Ureter (tissue), 1 donor: Measurements from ENCODE around the gene BRICD5. TPM values are rescaled to one million over a fixed set of nuclear protein-coding genes. Genes with fewer than 3 reads are reported as not detected.

ENCODE experiments used
- DNase-seq: peaks from one replicate; pipeline ENCODE4 v3.0.0-alpha.2; 2020; ENCODE audit warnings: low spot score
- total RNA-seq: library from RNA; stranded (reverse); gene quantifications from one replicate; pipeline ENCODE4 v1.2.4, GENCODE V29; 2023
- donor health status: DM: yes; HTN: yes; CAD: no.

Gene BRICD5
- total RNA-seq, 1 donor from 2014 or later: 7.4 TPM

DNA sequence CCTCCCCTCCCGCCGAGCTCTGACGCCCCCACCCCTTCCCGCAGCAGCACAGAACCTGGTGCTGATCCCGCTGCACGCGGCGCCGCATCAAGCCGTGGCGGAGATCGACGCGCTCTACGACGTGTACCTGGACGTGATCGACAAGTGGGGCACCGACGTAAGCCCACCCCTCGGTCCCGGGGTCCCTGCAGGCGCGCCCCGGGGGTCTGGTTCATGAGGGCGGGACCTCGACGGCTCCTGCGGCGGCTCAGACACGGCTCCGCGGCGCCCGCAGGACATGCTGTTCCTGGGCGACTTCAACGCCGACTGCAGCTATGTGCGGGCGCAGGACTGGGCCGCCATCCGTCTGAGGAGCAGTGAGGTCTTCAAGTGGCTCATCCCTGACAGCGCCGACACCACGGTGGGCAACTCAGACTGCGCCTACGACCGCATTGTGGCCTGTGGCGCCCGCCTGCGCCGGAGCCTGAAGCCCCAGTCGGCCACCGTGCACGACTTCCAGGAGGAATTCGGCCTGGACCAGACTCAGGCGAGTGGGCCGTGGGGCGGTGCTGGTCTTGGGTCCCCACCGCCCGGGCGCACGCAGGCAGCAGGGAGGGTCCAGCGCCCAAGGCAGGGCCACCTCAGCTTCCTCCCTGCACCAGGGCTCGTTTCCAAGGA is 27.0 kb upstream of the BRICD5 start:
- no peak for DNase-seq

DNA sequence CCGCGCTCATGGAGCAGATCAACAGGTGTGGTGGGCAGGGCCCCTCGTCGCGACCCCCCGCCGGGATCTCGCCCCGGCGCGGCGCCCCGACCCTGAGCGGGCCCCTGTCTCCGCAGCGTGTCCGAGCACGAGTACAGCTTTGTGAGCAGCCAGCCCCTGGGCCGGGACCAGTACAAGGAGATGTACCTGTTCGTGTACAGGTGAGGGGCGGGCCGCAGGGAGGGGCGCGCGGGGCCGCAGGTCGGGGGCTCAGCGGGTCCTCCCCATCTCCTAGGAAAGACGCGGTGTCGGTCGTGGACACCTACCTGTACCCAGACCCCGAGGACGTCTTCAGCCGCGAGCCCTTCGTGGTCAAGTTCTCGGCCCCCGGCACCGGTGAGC is 26.4 kb upstream of the BRICD5 start:
- no peak for DNase-seq

DNA sequence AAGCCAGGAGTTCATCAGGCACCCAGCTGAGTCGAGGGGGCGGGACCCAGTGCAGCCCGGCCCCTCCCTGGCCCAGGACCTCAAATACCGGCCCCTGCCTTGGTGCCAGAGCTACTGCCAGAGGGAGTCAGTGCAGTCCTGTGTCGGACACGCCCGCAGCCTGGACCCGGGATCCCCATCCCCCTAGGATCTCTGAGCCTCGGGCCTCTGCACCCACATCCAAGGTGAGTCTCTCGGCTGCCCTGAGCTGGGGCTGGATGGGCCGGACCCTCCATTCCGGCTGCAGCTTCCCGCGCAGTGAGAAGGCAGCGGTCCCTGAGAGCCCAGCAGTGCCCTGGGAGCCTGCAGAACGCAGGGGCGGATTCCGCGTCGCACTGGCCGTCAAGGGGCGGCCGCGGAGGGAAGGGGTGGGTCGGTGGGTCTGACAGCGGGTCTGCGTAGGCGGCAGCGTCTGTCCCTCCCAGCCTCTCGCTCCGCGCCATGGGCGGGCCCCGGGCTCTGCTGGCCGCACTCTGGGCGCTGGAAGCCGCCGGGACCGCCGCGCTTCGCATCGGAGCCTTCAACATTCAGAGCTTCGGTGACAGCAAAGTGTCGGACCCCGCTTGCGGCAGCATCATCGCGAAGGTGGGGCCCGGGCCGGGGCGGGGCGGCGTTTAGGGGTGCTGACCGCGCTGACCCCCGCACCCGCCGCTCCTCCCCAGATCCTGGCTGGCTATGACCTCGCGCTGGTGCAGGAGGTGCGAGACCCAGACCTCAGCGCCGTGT is 25.9 kb upstream of the BRICD5 start, which contains the start of gene DNASE1L2:
Gene DNASE1L2, plus strand, starts transcription at position 108 of the 765 bp plus-strand sequence. Its CDS starts 373 bp downstream, at position 481.
- no peak for DNase-seq

DNA sequence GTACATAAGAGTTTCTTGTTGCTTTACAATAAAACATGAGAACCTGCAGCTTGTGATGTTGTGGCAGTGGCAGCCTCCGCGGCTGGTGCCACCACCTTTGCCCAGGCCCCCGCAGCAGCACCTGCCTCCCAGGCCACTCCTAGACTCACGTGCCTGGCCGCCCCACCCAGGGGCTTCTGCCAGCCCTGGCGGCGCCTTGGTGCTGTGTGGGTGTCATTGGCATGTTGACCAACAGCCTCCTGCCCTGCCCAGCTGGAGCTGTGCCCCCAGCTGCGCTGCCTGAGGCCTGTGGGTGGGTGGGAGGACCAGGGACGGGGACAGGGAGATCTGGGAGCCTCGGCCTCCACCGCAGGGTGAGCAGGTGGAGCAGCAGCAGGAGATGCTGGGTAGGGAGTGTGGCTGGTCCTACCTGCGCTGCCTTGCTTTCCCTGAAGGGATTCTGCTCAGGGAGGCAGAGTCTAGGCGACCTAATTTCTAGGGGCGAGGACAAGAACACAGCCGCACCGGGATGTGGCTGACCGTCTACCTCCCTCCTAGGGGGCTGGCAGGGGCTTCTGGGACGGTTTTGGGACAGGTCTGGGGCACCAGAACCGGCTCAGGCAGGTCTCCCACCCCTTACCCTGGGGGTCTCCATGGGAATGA is 25.2 kb upstream of the BRICD5 start:
- DNase-seq: no peak

DNA sequence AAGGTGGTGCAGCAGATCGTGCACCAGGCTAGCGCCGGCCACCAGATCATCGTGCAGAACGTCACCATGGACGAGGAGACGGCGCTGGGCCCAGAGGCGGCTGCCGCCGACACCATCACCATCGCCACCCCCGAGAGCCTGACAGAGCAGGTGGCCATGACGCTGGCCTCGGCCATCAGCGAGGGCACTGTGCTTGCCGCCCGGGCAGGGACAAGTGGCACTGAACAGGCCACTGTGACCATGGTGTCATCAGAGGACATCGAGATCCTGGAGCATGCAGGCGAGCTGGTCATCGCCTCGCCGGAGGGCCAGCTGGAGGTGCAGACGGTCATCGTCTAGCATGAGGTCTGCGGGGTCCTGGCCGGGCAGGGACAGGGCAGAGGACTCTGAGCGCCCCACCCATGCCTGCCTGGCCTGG is 24.6 kb upstream of the BRICD5 start:
- no peak for DNase-seq

DNA sequence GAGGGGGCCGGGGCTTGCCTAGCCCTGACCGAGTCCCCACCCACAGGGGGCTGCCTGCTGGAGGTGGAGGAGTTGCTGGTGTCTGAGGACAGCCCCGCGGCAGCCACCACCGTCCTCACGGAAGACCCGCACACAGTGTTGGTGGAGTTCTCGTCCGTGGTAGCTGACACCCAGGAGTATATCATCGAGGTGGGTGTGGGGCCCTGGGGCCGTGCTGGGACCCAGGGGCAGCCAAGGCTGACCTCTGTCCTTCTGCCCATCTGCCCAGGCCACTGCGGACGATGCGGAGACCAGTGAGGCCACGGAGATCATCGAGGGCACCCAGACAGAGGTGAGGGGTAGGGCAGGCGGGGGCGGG is 24.1 kb upstream of the BRICD5 start:
- no peak for DNase-seq

DNA sequence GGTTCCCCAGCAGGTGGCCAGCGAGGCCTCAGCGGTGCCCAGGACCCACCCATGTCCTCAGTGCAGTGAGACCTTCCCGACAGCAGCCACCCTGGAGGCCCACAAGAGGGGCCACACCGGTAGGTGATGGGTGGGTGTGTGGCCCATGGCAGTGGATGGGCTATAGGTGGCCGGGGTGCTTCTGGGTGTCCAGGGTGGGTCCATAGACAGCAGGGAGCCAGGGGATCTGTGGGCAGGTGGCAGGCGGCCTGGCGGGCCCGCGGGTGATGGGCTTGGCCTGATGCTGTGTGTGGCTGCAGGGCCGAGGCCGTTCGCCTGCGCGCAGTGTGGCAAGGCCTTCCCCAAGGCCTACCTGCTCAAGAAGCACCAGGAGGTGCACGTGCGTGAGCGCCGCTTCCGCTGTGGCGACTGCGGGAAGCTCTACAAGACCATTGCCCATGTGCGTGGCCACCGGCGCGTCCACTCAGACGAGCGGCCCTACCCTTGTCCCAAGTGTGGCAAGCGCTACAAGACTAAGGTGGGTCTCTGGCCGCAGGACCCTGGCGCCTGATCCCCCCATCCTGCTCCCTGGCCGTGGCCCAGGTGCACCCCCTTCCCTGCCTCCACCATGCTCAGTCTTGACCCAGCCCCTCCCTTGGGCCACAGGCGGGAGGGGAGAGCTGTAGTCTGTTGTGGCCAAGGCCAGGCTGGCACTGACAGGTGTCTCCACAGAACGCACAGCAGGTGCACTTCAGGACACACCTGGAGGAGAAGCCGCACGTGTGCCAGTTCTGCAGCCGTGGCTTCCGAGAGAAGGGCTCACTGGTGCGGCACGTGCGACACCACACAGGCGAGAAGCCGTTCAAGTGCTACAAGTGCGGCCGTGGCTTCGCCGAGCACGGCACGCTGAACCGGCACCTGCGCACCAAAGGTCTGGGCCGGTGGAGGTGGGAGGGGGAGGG is 23.5 kb upstream of the BRICD5 start:
- DNase-seq: no peak

DNA sequence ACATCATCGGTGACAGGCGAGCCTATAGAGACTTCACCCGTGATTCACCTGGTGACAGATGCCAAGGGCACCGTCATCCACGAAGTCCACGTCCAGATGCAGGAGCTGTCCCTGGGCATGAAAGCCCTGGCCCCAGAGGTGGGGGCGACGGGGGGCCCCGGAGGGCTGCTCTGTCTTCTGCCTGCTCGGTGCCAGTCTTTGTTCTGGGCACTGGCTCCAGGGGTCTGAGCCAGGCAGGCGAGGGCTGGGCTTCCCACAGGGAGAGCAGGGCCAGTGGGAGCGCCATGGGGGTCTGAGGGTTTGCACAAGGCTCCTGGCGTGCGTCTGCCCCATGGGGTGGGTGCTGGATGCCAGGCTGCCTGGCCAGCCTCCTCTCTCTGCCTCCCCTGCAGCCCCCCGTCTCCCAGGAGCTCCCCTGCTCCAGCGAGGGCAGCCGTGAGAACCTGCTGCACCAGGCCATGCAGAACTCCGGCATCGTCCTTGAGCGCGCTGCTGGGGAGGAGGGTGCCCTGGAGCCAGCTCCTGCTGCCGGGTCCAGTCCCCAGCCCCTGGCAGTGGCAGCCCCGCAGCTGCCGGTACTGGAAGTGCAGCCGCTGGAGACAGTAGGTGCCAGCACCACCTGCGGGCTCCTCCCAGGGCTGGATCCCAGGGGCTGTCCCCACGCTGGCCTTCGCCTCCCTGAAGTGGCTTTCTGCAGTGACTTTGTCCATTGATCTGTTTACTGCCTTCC is 22.5 kb upstream of the BRICD5 start:
- DNase-seq: no peak

DNA sequence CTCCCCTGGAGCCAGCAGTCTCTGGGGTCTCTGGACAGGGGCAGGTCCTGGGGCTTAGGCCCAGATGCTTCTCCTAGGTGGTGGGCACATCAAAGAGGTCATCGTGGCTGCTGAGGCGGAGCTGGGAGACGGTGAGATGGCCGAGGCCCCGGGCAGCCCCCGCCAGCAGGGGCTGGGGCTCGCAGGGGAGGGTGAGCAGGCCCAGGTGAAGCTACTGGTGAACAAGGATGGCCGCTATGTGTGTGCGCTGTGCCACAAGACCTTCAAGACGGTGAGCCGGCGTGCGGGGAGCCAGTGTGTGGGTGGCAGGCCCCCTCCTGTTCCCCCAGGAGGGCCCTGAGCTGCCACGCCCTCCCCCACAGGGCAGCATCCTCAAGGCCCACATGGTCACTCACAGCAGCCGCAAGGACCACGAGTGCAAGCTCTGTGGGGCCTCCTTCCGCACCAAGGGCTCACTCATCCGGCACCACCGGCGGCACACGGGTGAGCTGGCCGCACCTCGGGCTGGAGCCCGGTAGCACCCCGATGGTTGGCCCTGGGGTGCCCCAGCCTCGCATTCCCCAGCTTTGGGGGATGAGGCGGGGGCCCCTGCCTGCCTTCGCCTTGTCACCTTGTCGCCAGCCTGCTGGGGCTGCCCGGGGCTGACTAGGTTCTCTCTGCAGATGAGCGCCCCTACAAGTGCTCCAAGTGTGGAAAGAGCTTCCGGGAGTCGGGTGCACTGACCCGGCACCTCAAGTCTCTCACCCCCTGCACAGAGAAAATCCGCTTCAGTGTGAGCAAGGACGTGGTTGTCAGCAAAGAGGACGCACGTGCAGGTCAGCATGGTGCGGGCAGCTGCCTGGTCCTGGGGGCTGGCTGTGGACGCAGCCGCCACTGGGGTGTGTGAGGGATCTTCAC is 21.7 kb upstream of the BRICD5 start:
- no peak for DNase-seq

DNA sequence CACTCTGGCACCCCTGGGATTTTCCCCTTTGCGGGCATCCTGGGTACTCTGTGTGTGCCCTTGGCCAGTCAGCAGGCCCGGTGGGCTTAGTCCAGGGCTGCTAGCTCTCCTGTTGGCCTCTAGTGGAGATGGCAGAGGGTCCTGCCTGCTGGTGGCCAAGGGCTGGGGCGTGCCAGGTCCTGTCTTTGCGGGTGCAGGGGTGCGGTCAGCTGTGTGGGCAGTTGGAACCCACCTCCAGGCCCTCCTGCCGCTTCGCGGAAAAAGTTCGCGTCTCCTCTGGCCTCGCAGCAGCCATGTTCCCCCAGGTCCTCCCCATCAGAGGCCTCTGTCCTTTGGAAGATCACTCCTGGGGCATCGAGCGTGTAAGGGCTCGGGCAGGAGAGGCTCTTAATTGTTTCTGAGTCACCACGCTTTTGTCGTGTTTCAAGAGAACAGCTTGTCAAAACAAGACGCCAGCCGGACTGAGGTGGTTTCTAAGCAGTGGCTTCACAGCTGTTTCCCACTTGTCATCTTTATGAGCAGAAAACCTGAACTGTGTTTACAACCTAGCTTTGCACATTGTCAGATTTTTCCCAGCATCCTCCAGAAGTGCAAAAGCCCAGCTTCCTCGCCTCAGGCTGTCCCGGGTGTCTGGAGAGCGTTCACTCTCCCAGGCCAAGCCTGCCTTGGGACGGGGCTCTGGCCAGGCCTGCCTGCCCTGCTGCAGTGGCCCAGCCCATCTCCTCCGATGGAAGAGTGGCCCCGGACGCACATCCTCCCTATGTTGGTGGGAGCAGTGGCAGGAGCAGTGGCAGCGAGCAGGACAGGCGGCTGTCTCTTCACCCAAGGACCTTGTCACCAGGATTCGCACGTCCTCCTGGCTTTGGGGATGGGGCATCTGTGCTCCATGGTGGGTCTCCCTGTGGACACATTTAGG is 20.6 kb upstream of the BRICD5 start:
- no peak for DNase-seq

DNA sequence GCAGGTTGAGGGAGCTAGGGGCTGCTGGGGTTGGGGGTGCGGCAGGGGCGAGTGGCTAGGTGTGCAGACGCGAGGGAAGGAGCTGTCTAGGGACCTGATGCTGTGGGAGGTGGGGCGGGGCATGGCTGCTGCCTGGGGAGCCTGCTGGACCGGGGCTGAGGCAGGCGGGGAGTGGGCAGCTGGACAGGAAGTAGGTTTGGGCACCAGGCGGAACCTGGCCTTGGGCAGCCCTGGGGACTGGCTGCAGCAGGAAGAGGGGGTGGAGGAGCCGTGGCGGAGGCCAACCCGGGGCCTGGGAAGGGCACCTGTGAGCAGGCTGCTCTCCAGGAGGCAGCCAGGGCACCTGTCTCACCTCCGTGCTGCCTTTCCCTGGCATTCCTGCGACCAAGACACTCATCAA is 19.7 kb upstream of the BRICD5 start:
- no peak for DNase-seq

DNA sequence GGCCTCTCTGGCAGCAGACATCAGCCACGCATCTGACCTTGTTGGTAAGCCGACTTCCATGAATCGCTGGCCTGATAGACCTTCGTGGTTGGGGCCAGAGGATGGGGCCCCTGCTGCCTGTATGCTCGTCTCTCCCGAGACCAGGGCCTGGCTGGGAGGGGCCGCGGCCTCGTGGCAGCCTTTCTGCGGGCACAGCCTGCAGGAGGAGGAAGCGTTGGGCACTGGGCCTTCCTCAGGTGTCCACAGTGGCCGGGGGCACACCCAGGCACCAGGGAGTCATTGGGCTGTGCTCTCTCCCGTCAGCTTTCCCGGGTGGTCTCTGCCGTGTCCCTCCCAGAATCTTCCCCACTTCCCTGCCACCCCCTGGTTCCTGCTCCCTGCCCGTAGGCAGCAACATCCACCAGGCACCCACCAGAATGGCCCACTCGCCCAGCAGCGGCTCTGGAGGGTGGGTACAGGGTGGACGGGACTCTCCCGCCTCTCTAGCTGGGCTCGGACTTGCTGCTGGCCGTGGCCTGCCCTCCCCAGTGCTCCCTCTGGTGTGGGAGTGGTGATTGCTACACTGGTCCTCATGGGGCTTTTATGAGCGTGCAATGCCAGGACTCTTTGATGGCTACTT is 19.1 kb upstream of the BRICD5 start:
- DNase-seq: no peak

DNA sequence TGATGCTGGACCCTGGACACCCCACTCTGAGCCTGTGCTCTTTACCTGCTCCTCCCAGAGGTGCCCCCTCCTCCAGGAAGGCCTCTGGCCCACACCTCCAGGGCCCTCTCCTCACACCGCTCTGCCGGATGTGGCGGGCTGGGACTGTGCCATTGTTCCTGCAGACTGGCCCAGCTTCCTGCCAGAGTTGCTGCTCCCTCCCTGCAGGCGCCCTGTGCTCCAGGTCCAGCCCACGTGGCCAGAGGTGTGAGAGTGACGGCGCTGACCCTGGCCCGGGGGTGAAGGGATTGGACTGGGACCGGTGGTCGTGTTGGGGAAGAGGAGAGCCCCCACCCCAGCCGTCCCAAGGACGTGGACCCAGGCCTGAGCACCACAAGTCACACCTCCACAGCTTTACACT is 18.4 kb upstream of the BRICD5 start:
- DNase-seq: no peak

DNA sequence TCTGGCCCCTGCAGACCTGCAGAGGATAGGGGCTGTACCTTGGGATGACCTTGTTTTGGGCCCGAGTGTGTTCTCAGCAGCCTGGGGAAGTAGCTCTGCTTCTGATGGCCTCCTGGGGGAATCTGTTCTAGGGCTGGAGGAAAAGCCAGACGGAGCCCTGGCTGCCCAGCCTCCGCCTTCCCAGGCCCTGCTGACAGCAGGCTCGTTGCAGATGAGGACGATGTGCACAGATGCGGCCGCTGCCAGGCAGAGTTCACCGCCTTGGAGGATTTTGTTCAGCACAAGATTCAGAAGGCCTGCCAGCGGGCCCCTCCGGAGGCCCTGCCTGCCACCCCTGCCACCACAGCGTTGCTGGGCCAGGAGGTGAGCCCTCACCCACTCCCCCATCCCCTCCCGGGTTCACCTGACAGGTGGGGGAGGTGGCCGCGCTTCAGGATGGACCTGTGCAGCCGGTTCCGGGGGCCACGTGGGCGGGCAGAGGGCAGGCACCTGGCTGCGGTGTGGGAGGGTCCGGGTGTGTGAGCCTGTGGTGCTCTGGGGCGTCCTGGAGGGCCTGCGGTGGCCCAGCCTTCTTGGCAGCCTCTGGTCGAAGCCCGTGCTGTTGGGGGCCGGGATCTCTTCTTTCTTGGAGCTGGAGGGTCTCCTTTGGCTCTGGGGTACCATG is 17.6 kb upstream of the BRICD5 start:
- DNase-seq: no peak

DNA sequence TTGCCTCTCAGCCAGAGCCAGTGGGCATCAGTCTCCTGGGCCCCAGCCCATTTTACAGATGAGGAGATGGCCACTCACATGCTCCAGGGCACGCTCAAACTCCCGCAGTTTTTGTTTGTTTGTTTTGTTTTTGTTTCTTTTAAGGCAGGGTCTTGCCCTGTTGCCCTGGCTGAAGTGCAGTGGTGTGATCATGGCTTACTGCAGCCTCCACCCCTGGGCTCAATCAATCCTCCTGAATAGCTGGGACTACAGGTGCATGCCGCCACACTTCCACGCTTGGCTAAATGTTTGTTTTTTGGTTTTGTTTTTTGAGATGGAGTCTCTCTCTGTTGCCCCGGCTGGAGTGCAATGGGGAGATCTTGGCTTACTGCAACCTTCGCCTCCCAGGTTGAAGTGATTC is 16.3 kb upstream of the BRICD5 start:
- no peak for DNase-seq

DNA sequence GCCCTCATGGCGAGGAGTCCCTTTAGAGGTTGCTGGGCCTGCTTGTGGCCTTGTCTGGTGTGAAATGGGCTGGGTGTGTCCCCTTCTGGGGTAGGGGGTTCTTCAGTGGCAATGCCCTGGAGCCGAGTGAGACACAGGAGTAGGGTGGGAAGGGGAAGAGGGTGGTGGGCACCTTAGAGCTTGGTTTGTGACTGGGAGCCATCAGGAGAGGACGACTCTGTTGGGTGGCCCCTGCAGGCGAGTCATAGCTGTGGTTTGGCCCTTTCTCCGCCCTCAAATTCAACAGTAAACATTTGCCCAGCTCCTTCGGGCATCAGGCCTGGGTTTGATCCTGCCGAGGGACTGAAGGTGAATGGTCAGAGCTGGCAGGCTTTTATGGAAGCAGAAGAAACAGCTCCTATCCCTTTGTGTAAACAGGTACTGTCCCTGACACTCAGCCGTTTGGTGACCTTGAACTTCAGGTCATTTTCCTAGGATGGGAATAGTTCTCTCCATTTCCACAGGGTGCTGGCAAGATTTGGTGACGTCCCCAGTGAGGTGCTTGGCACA is 15.7 kb upstream of the BRICD5 start:
- no peak for DNase-seq

DNA sequence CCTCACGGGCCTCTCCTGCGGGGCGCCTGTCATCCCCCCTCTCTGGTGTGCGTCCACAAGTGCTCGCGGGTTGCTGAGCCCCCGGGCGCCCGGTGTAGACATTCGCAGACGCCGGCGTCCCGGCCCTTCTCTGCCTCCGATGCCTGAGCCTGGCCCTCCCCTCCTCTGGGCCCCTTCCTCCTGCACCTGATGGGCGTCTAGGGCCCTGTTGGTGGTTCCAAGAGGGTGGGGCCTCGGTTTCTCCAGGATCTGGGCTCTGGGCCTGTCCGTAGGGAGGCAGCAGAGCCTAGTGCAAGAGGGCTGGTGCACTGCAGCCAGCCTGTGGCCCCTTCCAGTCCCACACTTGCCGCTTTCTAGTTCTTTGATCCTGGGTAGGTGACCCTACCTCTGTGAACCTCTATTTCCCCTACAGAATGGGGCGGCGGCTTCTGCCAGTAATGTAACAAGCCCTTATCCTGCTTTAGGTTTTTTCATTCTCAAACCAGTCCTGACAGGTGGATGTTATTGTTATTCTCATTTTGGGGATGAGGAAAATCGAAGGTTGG is 13.4 kb upstream of the BRICD5 start:
- DNase-seq: no peak
